Erythroblast (primary cell): ENCODE data around the gene ZNF714.

Experiments
- DNase-seq, 2 experiments: peaks; one replicate each; lab custom pipeline; 2025; lab: John Stamatoyannopoulos, UW
- GATA1 ChIP-seq: IDR thresholded peaks from 2 replicates; pipeline ENCODE4 v1.6.1; 2011; ENCODE audit warnings: low read depth, mild to moderate bottlenecking, control low read depth, low read length, moderate library complexity
- POLR2A ChIP-seq: IDR thresholded peaks from 2 replicates; pipeline ENCODE4 v1.6.1; 2011; ENCODE audit warnings: mild to moderate bottlenecking, low read length

ZNF714 gene

GRCh38 chr19:21110183-21110582 lies 28.2 kb downstream of the ZNF714 start:
- no peak for TF ChIP-seq GATA1
- TF ChIP-seq POLR2A = no peak
- no peak for DNase-seq

GRCh38 chr19:21115430-21115829 lies 33.4 kb downstream of the ZNF714 start:
- TF ChIP-seq GATA1 = no peak
- no peak for TF ChIP-seq POLR2A
- DNase-seq = no peak

- DNase-seq = no peak
- TF ChIP-seq POLR2A (no peak), GATA1 (no peak)
Observed at GRCh38 chr19:21117041-21117907, 35.3 kb downstream of the ZNF714 start.

GRCh38 chr19:21126078-21126477 lies 44.1 kb downstream of the ZNF714 start:
- DNase-seq = no peak
- TF ChIP-seq GATA1 (no peak), POLR2A (no peak)

GRCh38 chr19:21127001-21127400 lies 45.0 kb downstream of the ZNF714 start:
- no peak for TF ChIP-seq POLR2A
- TF ChIP-seq GATA1 = no peak
- no peak for DNase-seq

GRCh38 chr19:21127898-21128297 lies 45.9 kb downstream of the ZNF714 start:
- no peak for TF ChIP-seq POLR2A

GRCh38 chr19:21128901-21129698 lies 47.1 kb downstream of the ZNF714 start:
- DNase-seq = peak; percentile 21 to 71
- TF ChIP-seq GATA1 = no peak
- no peak for TF ChIP-seq POLR2A

More at GRCh38 chr19:21127898-21128297, 45.9 kb downstream of the ZNF714 start:
- no peak for DNase-seq

- no peak for TF ChIP-seq POLR2A
- TF ChIP-seq GATA1 = no peak
- DNase-seq = no peak
Observed at GRCh38 chr19:21130097-21130775, 48.2 kb downstream of the ZNF714 start.

GRCh38 chr19:21133633-21134032 lies 51.6 kb downstream of the ZNF714 start:
- TF ChIP-seq GATA1 = no peak
- TF ChIP-seq POLR2A = no peak
- no peak for DNase-seq

- TF ChIP-seq POLR2A (no peak), GATA1 (no peak)
- no peak for DNase-seq
Observed at GRCh38 chr19:21134934-21135366, 52.9 kb downstream of the ZNF714 start.

- no peak for TF ChIP-seq POLR2A
- TF ChIP-seq GATA1 = no peak
- DNase-seq = no peak
Observed at GRCh38 chr19:21135433-21135832, 53.4 kb downstream of the ZNF714 start.

- TF ChIP-seq GATA1 (no peak), POLR2A (no peak)
- no peak for DNase-seq
Observed at GRCh38 chr19:21138130-21138529, 56.1 kb downstream of the ZNF714 start.

GRCh38 chr19:21141006-21141405 lies 59.0 kb downstream of the ZNF714 start:
- peak in 1 of 2 experiments; percentile 31 for DNase-seq

- TF ChIP-seq GATA1 = no peak
- TF ChIP-seq POLR2A = peak; percentile 92
- peak; percentile 95 to 96 for DNase-seq
Observed at GRCh38 chr19:21141787-21142464, 59.9 kb downstream of the ZNF714 start, which contains the start of gene ZNF431. Gene ZNF431 (plus strand): TSS chr19:21142040. CDS start chr19:21142184, 144 bp downstream.
